GM12878 (cell line): ENCODE measurements around the gene MTRF1. TPM values are rescaled to one million over a fixed set of nuclear protein-coding genes. Genes with fewer than 3 reads are reported as not detected.

Experiments used
- BHLHE40 ChIP-seq, 2 experiments: fragments of 450-650 bp in 1 of 2; IDR thresholded peaks; 2 replicates each; pipeline ENCODE4 v1.6.1; 2011 to 2017; ENCODE audit warnings: low read depth in 2 of 2, borderline replicate concordance in 1 of 2, improper control_type of control experiment in 1 of 2, low read length in 1 of 2, mild to moderate bottlenecking in 1 of 2
- BMI1 ChIP-seq: fragments of 450-650 bp; IDR thresholded peaks from 2 replicates; pipeline ENCODE4 v1.6.1; 2016; ENCODE audit warnings: mild to moderate bottlenecking, moderate library complexity, borderline replicate concordance
- E2F4 ChIP-seq: IDR thresholded peaks from 2 replicates; pipeline ENCODE4 v1.6.1; 2012; ENCODE audit warnings: low read depth, low read length, improper control_type of control experiment
- FOS ChIP-seq: IDR thresholded peaks from 3 replicates; pipeline ENCODE4 v1.6.1; 2011; ENCODE audit warnings: borderline replicate concordance; ENCODE audit not compliant: insufficient read length; ENCODE audit errors: extremely low read depth
- FOXK2 ChIP-seq: fragments of 450-650 bp; IDR thresholded peaks from 2 replicates; pipeline ENCODE4 v1.6.1; 2017; ENCODE audit warnings: mild to moderate bottlenecking, moderate library complexity
- IKZF2 ChIP-seq, 2 experiments: fragments of 450-650 bp; IDR thresholded peaks; 2 replicates each; pipeline ENCODE4 v1.6.1; 2017; ENCODE audit warnings: mild to moderate bottlenecking in 2 of 2, moderate library complexity in 2 of 2
- LARP7 ChIP-seq: fragments of 450-650 bp; IDR thresholded peaks from 2 replicates; pipeline ENCODE4 v1.6.1; 2017; ENCODE audit warnings: mild to moderate bottlenecking
- MTA3 ChIP-seq: IDR thresholded peaks from 2 replicates; pipeline ENCODE4 v1.6.1; 2012; ENCODE audit warnings: low read length, inconsistent platforms, borderline replicate concordance
- MYB ChIP-seq: fragments of 150-350 bp; IDR thresholded peaks from 2 replicates; pipeline ENCODE4 v1.6.1; 2014; ENCODE audit warnings: mild to moderate bottlenecking, low read depth, low read length, borderline replicate concordance
- NRF1 ChIP-seq: conservative IDR thresholded peaks from 2 replicates; pipeline ENCODE4 v1.6.1; 2011; ENCODE audit warnings: mild to moderate bottlenecking, low read depth, low read length, improper control_type of control experiment
- PAX5 ChIP-seq: IDR thresholded peaks from 2 replicates; pipeline ENCODE4 v1.6.1; 2011; ENCODE audit warnings: low read depth, low read length, borderline replicate concordance
- PAX8 ChIP-seq: fragments of 450-650 bp; IDR thresholded peaks from 2 replicates; pipeline ENCODE4 v1.6.1; 2017; ENCODE audit warnings: mild to moderate bottlenecking, moderate library complexity
- PML ChIP-seq: IDR thresholded peaks from 2 replicates; pipeline ENCODE4 v1.6.1; 2012; ENCODE audit warnings: low read length, inconsistent platforms
- PRDM15 ChIP-seq: fragments of 450-650 bp; formaldehyde crosslinking; IDR thresholded peaks from 2 replicates; pipeline ENCODE4 v1.4.0; 2020; ENCODE audit warnings: mild to moderate bottlenecking, moderate library complexity
- RAD51 ChIP-seq: fragments of 450-650 bp; IDR thresholded peaks from 2 replicates; pipeline ENCODE4 v1.6.1; 2016; ENCODE audit warnings: moderate library complexity, mild to moderate bottlenecking, inconsistent platforms
- TCF7 ChIP-seq: IDR thresholded peaks from 2 replicates; pipeline ENCODE4 v1.6.1; 2014; ENCODE audit warnings: antibody characterized with exemption, borderline replicate concordance
- YY1 ChIP-seq: IDR thresholded peaks from 2 replicates; pipeline ENCODE4 v1.6.1; 2011; ENCODE audit warnings: low read depth, mild to moderate bottlenecking, low read length
- polyA plus RNA-seq, 11 experiments: library from polyadenylated mRNA; depleted of rRNA in 4 of 11; unstranded in 6 of 11; stranded (reverse) in 5 of 11; fragments of >200 nt; fragmentation: Nextera tagmentation in 4 of 11; fragmentation: Illumina TruSeq in 1 of 11; extraction: Ambion mirVana in 4 of 11; extraction: Trizol in 1 of 11; gene quantifications; 1 replicate in 1 of 11; 2 replicates in 10 of 11; pipeline versions ENCODE4 v1.2.1 to v1.2.3, GENCODE V29; 2011 to 2016; ENCODE audit warnings: inconsistent platforms in 2 of 11, missing spikeins in 2 of 11, low read depth in 1 of 11
- total RNA-seq, 4 experiments: library from RNA; depleted of rRNA in 3 of 4; stranded (reverse); fragments of >200 nt in 3 of 4; fragmentation: Illumina TruSeq in 1 of 4; extraction: Trizol in 1 of 4; gene quantifications; 2 replicates each; pipeline versions ENCODE4 v1.2.1 to v1.2.3, GENCODE V29; 2013 to 2021
- TF ChIP-seq, protein P1 (sequence below): fragments of 150-350 bp; IDR thresholded peaks from 2 replicates; pipeline ENCODE4 v1.6.1; 2016; ENCODE audit warnings: low read depth, low read length
- TF ChIP-seq, protein P2 (sequence below), 3 experiments: IDR thresholded peaks in 2 of 3; conservative IDR thresholded peaks in 1 of 3; 2 replicates each; pipeline ENCODE4 v1.5.1; 2011; ENCODE audit warnings: low read depth in 3 of 3, low read length in 3 of 3, mild to moderate bottlenecking in 3 of 3, control low read depth in 2 of 3, moderate library complexity in 2 of 3, inconsistent platforms in 1 of 3, mixed read lengths in 1 of 3; ENCODE audit not compliant: control insufficient read depth in 2 of 3, insufficient read depth in 1 of 3; ENCODE audit errors: extremely low read depth in 1 of 3

Gene MTRF1
- total and polyA plus RNA-seq, 10 of the 15 experiments (the other 5 are each of a cell fraction or from before 2014, with no cell fraction given): 12.1 to 33.7 (median 20.6) TPM

- TF ChIP-seq, protein P1, sequence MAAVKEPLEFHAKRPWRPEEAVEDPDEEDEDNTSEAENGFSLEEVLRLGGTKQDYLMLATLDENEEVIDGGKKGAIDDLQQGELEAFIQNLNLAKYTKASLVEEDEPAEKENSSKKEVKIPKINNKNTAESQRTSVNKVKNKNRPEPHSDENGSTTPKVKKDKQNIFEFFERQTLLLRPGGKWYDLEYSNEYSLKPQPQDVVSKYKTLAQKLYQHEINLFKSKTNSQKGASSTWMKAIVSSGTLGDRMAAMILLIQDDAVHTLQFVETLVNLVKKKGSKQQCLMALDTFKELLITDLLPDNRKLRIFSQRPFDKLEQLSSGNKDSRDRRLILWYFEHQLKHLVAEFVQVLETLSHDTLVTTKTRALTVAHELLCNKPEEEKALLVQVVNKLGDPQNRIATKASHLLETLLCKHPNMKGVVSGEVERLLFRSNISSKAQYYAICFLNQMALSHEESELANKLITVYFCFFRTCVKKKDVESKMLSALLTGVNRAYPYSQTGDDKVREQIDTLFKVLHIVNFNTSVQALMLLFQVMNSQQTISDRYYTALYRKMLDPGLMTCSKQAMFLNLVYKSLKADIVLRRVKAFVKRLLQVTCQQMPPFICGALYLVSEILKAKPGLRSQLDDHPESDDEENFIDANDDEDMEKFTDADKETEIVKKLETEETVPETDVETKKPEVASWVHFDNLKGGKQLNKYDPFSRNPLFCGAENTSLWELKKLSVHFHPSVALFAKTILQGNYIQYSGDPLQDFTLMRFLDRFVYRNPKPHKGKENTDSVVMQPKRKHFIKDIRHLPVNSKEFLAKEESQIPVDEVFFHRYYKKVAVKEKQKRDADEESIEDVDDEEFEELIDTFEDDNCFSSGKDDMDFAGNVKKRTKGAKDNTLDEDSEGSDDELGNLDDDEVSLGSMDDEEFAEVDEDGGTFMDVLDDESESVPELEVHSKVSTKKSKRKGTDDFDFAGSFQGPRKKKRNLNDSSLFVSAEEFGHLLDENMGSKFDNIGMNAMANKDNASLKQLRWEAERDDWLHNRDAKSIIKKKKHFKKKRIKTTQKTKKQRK: no peak
- TF ChIP-seq PAX5: 0 out of 2 replicates have a peak, but pooled peaks have one; percentile 18
- no peak for TF ChIP-seq PAX8
- TF ChIP-seq IKZF2 (IDR thresholded peaks at IDR 0.05): no peak
- no peak for TF ChIP-seq MYB
- TF ChIP-seq BMI1: no peak
- no peak for TF ChIP-seq TCF7
- no peak for TF ChIP-seq MTA3
- no peak for TF ChIP-seq FOXK2
- peak; percentile 86 for TF ChIP-seq YY1
- TF ChIP-seq PRDM15 (CRISPR knock-in tag): no peak
- peak; percentile 84 to 89 for TF ChIP-seq BHLHE40 (IDR thresholded peaks at IDR 0.05; ENCODE audit: borderline replicate concordance in 1 of 2, low read depth in 2 of 2, low read length in 1 of 2)
- no peak for TF ChIP-seq FOS
- TF ChIP-seq LARP7: 0 out of 2 replicates have a peak, but pooled peaks have one; percentile 59
- no peak for TF ChIP-seq E2F4
- TF ChIP-seq PML: peak; percentile 50; the same call in 1 of the 2 replicates
- TF ChIP-seq RAD51: peak; percentile 22; the same call in 1 of the 2 replicates
- TF ChIP-seq, protein P2, sequence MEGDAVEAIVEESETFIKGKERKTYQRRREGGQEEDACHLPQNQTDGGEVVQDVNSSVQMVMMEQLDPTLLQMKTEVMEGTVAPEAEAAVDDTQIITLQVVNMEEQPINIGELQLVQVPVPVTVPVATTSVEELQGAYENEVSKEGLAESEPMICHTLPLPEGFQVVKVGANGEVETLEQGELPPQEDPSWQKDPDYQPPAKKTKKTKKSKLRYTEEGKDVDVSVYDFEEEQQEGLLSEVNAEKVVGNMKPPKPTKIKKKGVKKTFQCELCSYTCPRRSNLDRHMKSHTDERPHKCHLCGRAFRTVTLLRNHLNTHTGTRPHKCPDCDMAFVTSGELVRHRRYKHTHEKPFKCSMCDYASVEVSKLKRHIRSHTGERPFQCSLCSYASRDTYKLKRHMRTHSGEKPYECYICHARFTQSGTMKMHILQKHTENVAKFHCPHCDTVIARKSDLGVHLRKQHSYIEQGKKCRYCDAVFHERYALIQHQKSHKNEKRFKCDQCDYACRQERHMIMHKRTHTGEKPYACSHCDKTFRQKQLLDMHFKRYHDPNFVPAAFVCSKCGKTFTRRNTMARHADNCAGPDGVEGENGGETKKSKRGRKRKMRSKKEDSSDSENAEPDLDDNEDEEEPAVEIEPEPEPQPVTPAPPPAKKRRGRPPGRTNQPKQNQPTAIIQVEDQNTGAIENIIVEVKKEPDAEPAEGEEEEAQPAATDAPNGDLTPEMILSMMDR (IDR thresholded peaks at IDR 0.05 in 2 of 3, conservative IDR thresholded peaks at IDR 0.05 in 1 of 3; ENCODE audit: control insufficient read depth in 2 of 3, extremely low read depth in 1 of 3, insufficient read depth in 1 of 3, low read depth in 3 of 3, low read length in 3 of 3): no peak
- no peak for TF ChIP-seq NRF1
Measured at GRCh38 chr13:41263261-41263971, at the start of gene MTRF1 (continued).
